Activated CD4-positive, alpha-beta T cell treated with anti-CD3 and anti-CD28 coated beads, Interleukin-2, amount 50 U/mL, for 16 hours (primary cell): ENCODE measurements around the gene PIR.
A peak's percentile ranks its signal among the peaks of the same experiment; 100 is the strongest.

Experiments
- DNase-seq: peaks from one replicate; pipeline ENCODE4 v3.0.0-alpha.2; 2020

PIR gene

DNA sequence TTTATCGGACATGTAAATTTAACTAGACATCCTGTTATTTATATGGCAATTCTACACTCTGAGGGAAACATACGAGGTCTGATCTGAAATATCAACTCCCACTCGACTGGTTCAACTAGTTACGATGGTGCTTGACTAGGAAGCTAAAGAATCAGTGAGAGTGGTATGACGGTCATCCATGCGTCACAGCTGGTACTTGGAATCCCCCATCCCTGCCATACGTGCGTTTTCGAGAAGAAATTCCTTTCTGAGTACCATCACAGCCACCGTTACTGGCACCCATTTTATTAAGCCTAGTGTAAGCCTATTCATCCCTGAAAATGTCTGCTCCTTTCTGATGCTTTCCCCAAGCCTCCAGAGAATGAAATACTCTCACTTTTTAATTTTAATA, 157.1 kb downstream of the PIR start:
- peak; percentile 16 for DNase-seq

DNA sequence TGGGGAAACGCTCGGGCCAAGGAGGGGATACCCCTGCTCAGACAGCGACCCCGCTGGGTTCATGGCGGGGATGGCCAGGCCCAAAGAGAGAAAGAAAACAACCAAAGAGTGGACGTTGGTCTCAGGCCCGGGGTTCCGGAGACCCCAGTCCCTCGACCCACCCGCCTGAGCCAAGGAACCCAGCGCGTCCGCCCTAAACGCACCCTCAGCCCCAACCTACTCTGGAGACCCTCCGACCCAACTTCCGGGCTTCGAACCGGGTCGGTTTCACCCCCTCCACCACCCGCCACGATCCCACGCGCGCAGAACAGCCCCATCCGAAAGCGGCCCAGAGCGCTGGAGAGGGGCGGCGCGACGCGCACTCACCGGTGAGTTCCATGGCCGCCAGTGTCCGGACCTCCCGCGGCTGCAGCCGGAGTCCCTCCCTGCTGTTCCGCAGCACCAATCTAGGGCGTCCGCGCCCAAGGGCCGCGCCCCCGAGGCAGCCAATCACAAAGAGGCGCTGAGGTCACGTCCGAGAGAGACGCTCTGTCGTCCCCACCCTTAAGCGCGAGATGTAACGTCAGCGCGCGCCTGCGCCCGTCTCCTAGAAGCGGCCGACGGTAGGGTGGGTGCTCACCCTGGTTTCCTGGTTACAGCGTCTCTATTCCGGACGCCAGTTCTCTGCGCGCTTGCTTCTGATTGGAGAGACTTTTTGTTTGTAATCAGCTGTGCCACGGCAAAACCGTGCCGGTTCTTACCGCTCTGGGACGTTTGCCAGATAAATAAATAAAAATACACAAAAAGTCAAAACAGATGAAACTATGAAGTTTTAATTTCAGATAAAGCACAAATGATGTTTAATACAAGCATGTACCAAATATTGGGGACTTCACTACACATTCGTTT, 157.8 kb downstream of the PIR start, which contains the start of gene PIGA:
Gene PIGA, minus strand, starts transcription at position 389 of the 888 bp plus-strand sequence. CDS start 3,593 bp downstream, outside the sequence.
- DNase-seq: peak; percentile 94
